ENCODE data around the gene KDM3B.

KDM3B gene

GRCh38 chr5:138354387-138354786 is 1.9 kb downstream of the KDM3B start:
- TF ChIP-seq CTCF (IDR thresholded peaks at IDR 0.05; ENCODE audit: low read depth, low read length, missing control alignments) = no peak
- peak overlapping the region; percentile 87 for H3K4me3 ChIP-seq (ENCODE audit: low read depth, low read length)
- no peak for DNase-seq (ENCODE audit: low read depth)

GRCh38 chr5:138354926-138355378 is 2.5 kb downstream of the KDM3B start:
- DNase-seq (ENCODE audit: low read depth) = peak; percentile 60
- peak overlapping the region; percentile 87 for H3K4me3 ChIP-seq (ENCODE audit: low read depth, low read length)
- TF ChIP-seq CTCF (IDR thresholded peaks at IDR 0.05; ENCODE audit: low read depth, low read length, missing control alignments) = peak; percentile 1

- DNase-seq (ENCODE audit: low read depth) = no peak
- no peak for TF ChIP-seq CTCF (IDR thresholded peaks at IDR 0.05; ENCODE audit: low read depth, low read length, missing control alignments)
- H3K4me3 ChIP-seq (ENCODE audit: low read depth, low read length) = no peak overlapping the region
Measured at GRCh38 chr5:138359621-138360020, 7.1 kb downstream of the KDM3B start.

- no peak for TF ChIP-seq CTCF (IDR thresholded peaks at IDR 0.05; ENCODE audit: low read depth, low read length, missing control alignments)
Measured at GRCh38 chr5:138360941-138361452, 8.5 kb downstream of the KDM3B start.

DNA sequence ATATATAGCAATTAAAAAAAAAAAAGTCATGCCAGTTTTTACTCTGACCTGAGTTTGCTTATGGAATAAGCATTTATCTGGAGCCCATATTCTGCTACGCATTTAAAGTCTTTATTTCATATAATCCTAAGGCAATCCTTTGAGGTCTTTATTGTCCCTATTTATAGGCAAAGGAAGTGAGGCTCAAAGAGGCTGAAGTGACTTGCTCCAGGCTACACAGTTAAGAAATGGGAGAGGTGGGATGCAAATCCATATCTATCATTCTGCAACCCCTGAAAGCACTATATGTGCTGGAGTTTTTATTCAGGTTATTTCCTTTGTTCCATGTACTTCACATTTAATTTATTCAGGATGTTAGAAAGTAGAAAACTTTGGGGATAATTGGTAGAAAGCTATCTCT is 12.1 kb downstream of the KDM3B start:
- no peak for DNase-seq (ENCODE audit: low read depth)
- TF ChIP-seq CTCF (IDR thresholded peaks at IDR 0.05; ENCODE audit: low read depth, low read length, missing control alignments) = no peak
- H3K4me3 ChIP-seq (ENCODE audit: low read depth, low read length) = no peak overlapping the region

More at GRCh38 chr5:138360941-138361452, 8.5 kb downstream of the KDM3B start:
- H3K4me3 ChIP-seq (ENCODE audit: low read depth, low read length) = no peak overlapping the region
- DNase-seq (ENCODE audit: low read depth) = no peak

GRCh38 chr5:138366632-138367382 is 14.3 kb downstream of the KDM3B start:
- DNase-seq (ENCODE audit: low read depth) = no peak
- H3K4me3 ChIP-seq (ENCODE audit: low read depth, low read length) = no peak overlapping the region
- no peak for TF ChIP-seq CTCF (IDR thresholded peaks at IDR 0.05; ENCODE audit: low read depth, low read length, missing control alignments)

- no peak for DNase-seq (ENCODE audit: low read depth)
- TF ChIP-seq CTCF (IDR thresholded peaks at IDR 0.05; ENCODE audit: low read depth, low read length, missing control alignments) = no peak
- no peak overlapping the region for H3K4me3 ChIP-seq (ENCODE audit: low read depth, low read length)
Measured at GRCh38 chr5:138369261-138369660, 16.8 kb downstream of the KDM3B start.

All from GM12864 (cell line).